ENCODE measurements around the gene KLK4.

GRCh38 chr19:50944795-50945194 is 33.6 kb upstream of the KLK4 start:
- TF ChIP-seq CTCF (IDR thresholded peaks at IDR 0.05; ENCODE audit: low read depth, low read length) = no peak
- TF ChIP-seq MYC (IDR thresholded peaks at IDR 0.05; ENCODE audit: low read depth, low read length) = no peak
- no peak for TF ChIP-seq POLR2A (IDR thresholded peaks at IDR 0.05; ENCODE audit: extremely low read depth, insufficient read length)
- TF ChIP-seq MAX (IDR thresholded peaks at IDR 0.05; ENCODE audit: low read depth, low read length) = no peak
